GM19452 (cell line): ENCODE measurements around the gene BCOR.

Experiments used
- ATAC-seq: cut with Tn5 transposase; IDR thresholded peaks from one replicate; pipeline ENCODE4 v1.9.1; 2021; ENCODE audit not compliant: unreplicated experiment

The BCOR gene

DNA sequence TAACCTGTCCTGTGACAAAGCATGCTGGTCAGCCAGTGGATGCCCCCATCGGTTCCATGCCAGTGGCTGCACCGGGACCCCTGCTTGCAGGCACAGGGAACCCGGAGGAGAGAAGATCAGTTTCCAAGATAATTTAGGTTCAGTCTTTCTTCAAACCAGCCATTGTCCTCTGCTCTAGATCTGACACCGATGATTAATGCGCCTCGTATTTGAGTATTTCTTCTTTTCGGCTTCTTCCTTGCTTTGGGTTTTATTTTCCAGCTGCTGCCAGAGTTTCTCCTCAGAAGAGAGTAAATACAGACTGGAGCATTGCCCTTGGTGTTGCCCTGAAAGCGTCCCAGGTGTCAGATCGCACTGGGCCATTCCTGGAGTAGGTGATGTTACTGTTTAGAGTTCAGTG is 19.2 kb upstream of the BCOR start:
- no peak for ATAC-seq

DNA sequence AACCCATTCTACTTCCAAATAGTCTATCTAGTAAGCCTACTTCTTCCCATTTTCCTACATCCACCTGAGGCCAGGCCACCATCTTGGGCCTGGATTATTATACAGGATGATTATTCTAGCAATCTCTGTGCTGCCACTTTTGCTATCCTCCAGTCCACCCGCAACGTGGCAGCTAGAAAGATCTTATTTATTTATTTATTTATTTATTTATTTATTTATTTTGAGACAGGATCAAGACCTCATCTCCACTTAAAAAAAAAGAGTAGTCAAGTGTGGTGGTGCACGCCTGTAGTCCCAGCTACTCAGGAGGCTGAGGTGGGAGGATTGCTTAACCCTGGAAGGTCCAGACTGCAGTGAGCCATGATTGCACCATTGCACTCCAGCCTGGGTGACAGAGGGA is 15.2 kb upstream of the BCOR start:
- no peak for ATAC-seq

DNA sequence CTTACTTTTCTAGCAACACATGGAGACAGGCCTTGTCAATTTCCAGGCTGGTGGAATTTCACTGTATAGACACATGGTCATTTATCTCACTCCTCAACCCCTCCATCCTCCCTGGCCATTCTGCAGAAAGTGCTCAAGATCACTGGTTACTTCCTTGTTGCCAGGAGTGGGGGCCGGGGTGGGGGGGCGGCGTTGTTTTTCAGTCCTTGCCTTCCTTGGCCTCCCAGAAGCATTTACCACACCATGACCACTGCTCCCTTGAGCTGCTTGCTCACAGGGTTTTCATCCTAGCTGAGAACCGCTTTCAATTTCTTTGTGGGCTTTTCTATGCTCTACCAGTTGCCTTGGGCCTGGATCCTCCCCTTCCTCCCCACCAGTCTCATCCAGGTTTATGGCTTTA is 14.1 kb upstream of the BCOR start:
- ATAC-seq: no peak

DNA sequence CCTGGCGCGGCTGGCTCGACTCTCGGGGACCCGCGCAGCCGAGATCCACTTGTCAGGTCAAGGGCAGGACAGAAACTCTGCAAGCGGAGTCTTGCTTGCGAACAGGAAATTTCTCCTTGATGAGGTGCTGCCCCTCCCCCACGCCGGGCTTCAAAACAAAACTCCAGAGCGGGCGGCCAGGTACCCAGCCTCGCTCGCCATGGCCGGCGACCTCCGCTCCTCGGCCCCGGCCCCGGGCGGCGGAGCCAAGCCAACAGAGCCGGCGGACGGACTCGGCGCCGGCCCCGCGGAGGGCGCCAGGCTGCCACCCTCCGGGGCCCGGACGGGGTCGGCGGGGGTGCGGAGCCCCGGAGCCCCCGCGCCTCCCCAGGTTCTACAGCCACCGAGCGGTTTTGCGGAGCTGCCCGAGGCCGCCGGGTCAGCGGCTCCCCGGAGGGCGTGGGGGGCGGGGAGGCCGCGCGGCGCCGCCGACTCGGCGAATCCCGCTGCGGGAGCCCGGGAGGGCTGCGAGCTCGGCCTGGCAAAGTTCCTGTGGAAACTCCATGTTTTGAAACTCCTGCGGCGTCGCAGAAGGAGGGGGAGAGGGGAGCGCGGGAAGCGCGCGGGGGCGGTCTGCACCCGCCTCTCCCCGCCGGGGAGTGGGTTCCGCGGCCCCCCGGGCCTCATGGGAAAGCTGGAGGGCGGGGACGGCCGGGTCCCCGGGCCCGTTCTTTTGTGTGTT is 11.7 kb upstream of the BCOR start:
- ATAC-seq: no peak

DNA sequence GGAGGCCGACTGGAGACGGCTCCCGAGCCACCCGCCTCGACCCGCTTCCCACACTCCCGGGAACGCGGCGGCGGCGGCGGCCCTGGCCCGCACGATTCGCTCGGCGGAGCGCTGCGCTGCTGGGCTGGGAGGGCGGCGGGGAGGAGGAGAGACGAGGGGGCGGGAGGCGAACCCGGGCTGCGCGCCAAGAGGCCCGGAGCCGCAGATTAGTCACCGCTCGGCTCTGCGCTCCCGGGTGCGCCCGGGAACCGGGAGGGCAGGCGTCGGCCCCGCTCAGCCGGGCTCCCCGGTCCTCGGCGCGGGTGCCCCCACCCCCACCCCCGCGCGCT is 11.2 kb upstream of the BCOR start:
- ATAC-seq: no peak

DNA sequence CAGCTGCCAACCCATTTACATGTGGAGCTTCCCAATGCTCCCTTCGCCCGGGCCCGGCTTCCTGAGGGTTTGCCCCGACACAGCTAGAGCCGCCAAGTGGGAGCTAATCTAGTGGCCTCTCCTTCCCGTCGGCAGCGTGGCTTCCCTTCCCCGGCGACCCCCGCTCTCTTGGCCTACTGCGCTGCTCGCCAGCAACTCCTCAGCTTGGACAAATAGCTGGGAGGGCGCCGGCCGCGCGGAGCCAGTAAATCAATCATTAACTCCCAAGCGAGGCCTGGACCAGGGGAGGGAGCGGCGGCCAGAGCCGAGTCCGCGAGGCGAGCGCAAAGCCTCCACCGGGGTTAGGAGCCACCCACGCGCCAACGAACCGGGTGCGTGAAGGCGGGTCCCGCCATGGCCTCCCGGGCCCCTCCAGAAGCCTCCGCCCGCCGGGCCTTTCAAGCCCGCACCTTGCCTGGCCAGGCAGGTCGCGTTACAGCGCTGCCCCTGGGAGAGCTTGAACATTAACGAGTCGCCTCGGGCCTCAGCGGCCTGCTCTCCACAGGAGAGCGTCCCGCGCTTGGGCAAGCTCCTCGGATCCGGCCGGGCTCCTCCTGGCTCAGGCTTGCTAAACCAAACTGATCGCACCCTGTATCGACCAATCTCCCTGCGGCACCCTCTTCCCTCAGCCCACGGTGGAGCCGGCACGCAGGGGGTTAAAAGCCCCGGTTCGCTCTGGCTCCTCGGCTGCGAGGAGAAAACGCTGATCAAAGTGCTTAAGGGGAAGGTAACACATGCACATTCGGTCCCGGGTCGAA is 10.6 kb upstream of the BCOR start:
- ATAC-seq: no peak

DNA sequence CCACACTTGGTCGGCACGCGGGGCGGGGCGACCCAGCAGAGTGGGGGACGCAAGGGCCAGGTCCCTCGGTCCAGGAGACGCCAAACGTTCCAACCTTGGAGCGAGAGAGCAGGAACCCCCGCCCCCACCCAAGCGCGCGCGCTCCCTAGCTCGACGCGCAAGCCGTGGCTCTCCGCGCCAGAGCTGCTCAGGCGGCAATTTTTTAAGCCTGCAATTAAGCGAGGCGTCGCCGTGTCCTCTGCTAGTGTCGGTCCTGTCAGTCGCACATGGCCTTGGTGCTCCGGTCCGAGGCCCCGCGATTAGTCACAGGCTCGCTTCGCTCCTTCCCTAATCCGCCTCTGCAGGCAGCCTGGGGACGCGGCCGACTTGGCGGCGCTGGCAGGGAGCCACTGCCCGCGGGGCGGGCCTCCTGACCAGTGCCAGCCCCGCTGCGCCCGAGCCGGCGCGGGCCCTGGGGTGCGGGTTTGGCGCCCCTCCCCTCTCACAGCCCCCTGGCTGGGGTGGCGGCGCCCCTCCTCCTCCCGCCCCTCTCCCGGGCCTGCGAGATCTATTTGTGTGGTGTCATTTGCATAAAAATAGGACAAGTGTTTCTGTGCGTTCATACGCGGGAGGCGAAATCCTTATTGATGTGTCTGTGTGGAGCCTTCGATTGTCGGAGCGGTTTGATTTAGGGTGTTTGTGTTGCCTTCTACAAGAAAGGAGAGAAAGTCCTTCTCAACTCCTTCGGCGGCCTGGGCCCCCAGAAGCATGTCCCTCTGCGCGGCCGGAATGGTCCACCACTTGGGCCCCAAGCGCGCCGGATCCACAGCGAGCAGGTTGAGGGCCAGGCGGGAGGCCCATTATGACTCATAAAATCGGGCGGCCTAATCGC is 9.8 kb upstream of the BCOR start:
- ATAC-seq: no peak

DNA sequence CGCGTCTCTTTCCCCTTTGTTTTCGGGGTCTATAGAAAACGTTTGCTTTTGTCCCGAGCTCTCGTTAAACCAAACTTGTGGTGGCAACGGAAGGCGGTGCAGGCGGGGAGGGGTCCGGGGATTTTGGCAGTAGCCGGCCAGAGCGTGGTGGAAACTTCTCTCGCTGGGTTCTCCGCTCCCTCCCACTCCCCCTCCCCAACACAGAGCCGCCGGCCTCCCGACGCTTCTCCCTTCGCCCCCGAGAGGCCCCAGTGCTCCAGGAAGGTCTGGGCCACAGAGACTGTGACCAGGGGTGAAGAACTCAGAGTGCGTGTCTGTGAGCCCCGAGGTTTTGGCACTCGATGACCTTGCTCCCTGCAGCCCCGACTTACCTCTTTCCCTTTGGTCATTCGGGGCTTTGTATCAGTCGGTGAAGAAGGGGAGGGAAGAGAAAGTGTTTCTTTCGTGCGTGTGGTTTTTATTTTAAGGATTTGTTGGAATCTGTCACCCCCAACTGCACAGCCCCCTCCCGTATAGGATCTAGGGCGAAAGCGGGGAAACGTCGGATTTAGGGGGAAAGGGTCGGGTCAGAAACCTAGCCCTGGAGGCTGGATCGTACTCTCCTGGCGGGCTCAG is 9.0 kb upstream of the BCOR start:
- ATAC-seq: no peak

DNA sequence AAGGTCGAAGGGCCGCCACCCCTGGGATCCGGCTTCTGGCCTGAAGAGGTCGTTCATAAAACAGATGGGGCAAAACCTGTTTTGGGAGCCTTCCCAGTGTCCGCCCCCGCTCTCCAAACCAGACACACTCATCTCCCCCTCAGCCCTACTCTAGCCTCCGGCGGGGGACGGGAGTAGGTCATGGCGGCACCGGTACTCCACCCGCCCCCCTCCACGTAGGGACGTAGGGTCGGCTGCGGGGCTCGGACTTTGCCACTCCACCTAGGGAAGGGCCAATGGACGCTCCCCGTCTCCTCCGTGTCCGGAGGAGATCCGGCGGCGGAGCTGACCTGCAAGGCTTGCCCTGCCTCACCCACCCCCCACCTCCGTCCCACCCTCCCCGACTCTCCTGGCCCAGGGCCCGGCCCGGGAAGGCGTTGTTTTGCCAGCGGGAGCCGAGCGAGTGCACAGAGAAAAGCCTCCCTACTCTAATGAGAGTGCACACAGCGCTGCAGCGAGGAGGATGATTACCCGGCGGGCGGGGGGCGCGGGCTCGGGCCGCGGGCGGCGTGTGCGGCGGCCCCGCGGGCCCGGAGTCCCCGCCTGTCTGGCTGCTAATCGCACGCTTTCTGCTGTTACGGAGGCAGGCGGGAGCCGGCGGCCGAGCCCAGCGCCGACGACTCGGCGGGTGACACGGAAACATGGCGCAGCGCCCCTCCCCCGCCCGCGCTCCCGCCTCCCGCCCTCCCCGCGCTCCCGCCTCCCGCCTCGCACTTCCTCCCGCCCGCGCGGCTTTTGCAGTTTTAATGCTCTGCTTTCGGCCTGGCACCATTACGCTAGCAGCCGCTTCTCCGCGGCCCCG is 8.3 kb upstream of the BCOR start:
- ATAC-seq: no peak

DNA sequence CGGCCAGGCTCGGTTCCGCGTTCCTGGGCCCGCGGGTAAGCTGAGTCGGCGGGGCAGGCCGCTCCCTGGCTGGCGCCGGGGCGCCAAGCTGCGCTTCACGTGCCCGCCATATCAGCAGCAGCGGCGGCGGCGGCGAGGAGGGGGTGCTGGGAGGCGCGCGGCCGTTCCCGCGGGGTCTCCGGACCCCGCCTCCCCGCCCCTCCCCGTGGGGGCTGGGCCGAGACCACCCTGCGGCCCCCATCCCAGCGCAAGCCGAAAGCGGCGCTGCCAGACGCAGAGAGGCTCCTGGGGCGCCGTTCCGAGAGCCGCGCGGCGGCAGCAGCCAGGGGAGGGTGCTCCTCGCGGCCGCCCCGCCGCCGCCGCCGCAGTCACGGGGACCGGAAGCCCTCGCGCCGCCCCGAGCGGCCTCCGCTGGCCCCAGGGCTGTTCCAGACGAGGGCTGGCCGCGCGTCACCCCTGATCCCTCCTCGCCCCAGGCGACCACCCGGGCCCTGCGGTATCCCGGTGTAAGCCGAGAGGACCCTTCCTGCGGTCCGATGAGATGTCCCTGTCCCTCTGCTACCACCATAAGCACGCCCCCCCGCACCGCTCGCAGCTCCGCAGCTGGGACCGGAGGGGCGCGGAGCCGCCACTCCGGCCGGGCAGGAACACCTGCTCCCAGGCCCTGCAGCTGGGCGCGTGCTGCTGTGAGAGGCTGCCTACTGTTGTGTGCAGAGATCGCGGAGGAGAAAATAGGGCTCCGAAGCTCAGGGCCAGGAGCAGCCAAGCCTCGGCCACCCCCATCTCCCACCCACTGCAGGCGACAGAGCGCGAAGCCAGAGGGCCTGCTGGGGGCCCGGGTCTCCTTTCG is 7.5 kb upstream of the BCOR start:
- ATAC-seq: peak; percentile 45

DNA sequence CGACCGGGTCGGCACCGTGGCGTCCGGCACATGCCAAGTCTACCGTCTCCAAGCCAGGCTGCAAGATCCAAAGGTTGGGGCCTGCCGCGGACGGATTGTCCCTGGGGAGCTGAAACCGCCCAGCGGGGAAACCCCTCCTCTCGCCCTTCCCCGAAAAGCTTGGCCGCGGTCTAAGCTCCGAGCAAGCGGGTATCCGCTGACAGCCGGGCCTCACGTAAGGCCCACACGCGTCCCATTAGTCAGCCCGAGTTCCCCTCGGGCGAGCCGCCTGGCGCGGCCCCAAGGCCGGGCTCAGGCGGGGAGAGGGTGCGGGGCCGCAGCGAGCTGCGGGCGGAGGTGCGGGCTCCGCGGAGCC is 6.8 kb upstream of the BCOR start:
- ATAC-seq: peak; percentile 36

DNA sequence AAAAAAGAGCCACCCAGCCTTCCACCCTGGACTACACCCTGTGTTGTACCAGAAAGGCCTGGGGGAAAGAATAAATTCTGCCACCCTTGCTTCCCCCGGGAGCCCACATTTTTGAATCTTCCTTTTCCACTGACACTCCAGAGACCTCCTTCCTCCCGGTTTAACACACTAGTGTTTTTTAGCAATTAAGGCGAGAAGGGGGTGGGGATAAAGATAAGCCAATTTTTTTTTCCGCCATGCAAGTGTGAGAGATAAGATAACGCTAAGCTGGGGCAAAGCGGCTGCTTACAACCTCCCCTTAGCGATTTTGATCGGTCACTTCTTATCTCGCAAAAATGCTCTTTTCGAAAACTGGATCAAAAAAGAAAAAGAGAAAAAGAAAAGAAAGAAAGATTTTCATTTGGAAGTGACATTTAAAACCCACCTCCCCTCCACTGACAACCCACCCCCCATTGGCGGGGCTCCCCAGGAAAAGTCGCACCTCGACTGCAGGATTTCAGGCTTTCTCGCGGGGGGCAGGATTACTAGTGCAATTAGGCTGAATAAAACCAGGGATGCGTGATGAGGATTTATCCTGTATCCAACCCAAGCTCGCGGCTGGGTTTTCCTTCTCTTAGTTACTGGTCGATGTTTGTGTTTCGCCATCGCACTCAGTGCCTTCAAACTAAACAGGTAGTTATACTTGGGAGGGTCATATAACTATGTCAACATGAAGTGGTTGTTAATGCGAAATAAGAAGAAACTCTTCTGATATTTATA is 6.0 kb upstream of the BCOR start:
- ATAC-seq: no peak

DNA sequence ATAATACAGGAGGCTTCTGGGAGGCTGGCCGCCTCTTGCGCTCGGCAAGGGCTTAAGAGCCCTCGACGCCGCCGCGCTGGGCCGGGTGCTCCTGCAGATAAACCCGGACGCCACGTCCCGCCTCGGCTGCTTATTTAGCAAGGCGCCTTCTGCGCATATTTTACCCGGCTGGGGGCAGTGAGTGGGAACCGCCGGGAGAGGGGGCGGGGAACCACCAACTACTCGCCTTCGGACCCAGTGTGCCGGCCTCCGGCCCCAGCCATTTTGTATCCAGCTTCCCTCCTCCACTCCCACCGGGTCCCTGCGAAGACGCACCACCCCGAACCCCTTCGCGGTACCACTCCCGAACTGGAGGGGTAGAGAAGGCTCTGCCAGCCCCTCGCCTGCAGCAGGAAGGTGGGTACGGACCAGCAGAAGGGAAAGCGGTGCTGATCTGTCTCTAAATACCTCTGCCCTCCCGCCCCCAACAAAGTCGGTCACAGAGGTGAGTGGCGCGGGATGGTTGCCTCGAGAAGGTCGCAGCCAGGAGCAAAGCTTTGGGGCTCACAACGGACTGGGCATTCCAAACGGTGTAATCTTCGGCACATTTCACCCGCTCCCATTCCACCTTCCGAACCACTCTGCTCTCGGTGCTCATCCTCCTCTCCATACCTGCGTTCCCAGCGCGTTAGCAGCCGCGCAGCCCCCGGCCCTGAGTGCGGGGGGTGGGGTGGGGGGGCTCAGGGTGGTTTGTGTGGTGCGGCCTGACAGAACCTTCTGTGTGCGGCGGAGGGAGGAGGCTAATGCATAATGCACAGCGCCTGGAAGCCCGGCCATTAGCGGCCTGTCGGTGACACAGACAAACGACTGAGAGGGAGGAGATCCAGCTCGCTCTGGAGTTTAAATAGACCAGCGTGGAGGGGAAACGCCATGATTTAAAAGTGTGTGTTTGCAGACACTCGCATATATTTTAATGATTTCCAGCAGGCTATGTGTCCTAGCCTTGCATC is 4.9 kb upstream of the BCOR start:
- no peak for ATAC-seq

DNA sequence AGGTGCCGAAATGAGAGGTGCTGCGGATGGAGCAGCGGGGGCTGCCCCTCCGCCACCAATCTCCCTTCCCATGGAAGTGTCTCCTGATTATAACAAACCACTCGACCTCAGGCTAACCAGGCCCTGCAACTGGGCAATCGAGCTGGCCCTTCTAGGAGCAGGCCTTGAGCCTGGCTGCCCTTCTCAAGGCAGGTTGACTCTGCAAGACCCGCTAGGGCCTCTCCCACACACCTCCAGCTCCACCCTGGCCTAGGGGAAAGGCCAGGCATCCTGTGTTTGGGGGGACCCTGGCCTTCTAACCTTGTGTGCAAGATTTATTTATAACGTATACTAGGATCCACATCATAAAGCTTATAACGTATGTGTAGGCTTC is 3.7 kb upstream of the BCOR start:
- no peak for ATAC-seq

DNA sequence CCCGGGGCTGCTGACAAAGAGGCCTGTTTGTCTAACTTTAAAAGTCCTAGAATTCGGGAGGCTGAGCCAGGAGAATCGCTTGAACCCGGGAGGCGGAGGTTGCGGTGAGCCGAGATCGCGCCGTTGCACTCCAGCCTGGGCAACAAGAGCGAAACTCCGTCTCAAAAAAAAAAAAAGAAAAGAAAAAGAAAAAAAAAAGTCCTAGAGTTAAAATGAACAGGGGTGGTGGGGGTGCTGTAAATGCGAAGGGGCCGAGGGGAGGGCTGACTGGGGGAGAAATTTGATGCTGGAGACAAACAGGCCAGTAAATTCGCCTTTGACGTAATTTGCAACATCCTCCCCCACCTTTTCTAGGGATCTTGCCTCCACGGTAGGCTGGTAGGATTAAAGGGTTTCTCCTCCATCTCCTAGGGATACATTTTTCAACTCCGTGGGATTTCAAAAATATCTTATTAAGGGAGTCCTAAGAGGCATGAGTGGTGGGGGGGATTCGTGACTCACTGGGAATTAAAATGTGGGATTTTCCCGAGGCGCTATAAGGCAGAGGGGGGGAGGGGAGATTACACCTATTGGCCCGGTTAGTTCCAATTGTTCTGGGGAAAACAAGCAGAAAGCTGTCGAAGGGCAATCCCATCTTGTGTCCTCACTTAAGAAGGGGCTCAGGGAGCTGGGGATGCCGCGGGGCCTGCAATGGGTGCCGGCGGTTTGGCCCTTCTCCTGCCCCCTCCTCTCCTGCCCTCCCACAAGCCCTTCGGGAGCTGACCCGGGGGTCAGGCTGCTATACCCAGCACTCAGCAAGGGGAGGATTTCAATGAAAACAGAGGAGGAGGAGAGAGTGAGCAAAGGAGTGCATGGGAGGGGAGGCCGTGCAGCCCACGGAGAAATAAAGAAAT is 3.0 kb upstream of the BCOR start:
- ATAC-seq: no peak

DNA sequence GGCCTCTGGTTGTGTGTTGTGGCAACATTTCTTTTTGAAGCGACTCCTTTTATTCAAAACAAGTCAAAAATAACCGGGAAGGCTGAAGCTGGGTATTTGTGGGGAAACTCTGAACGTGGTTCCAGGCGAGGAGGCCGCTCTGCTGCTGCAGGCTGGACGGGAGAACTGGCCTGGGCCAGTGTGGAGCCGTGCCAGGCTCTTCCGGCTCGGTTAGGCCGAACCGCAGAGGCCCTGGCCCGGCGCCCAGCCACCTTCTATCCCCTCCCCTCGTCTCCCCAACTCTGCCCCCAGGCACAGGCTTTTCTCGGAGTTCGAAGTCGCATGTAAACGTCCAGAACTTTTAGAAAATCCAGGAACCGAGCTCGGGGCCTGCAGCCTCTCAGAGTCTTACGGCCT is 2.4 kb upstream of the BCOR start:
- ATAC-seq: no peak
